HG02938 (cell line): Measurements from ENCODE around the gene ERLEC1.
"Not testable (repeated sequence)": the region's sequence is repeated elsewhere in the genome, so short reads cannot be mapped to it uniquely, and the experiment has no call there.

Experiments
- ATAC-seq: cut with Tn5 transposase; IDR thresholded peaks from one replicate; pipeline ENCODE4 v1.9.1; 2021; ENCODE audit warnings: mild to moderate bottlenecking, moderate library complexity; ENCODE audit not compliant: unreplicated experiment

The ERLEC1 gene

GRCh38 chr2:53828331-53828730, 41.5 kb downstream of the ERLEC1 start:
- no peak for ATAC-seq

GRCh38 chr2:53829273-53829979, 42.6 kb downstream of the ERLEC1 start:
- ATAC-seq, result no peak

- ATAC-seq, result not testable (repeated sequence)
These were observed 43.1 kb downstream of the ERLEC1 start for GRCh38 chr2:53829980-53830290.

- no peak for ATAC-seq
These were observed 53.7 kb downstream of the ERLEC1 start for GRCh38 chr2:53840580-53840979.

GRCh38 chr2:53841651-53842050, 54.8 kb downstream of the ERLEC1 start:
- ATAC-seq, result not testable (repeated sequence)

GRCh38 chr2:53842891-53843290, 56.0 kb downstream of the ERLEC1 start:
- ATAC-seq, result no peak

GRCh38 chr2:53843595-53843994, 56.8 kb downstream of the ERLEC1 start:
- no peak for ATAC-seq

GRCh38 chr2:53848062-53848461, 61.2 kb downstream of the ERLEC1 start:
- no peak for ATAC-seq

GRCh38 chr2:53851052-53851757, 64.4 kb downstream of the ERLEC1 start:
- not testable (repeated sequence) for ATAC-seq

- no peak for ATAC-seq
These were observed 65.7 kb downstream of the ERLEC1 start for GRCh38 chr2:53852532-53852931.

GRCh38 chr2:53854678-53855077, 67.8 kb downstream of the ERLEC1 start:
- ATAC-seq, result peak; percentile 42

- no peak for ATAC-seq
These were observed 69.4 kb downstream of the ERLEC1 start for GRCh38 chr2:53856272-53856671.

GRCh38 chr2:53859206-53860181, 72.7 kb downstream of the ERLEC1 start, which contains the start of gene GPR75:
Gene GPR75 (minus strand): TSS chr2:53859967. CDS start chr2:53854756, 5,211 bp downstream.
- ATAC-seq, result no peak

- no peak for ATAC-seq
These were observed 75.0 kb downstream of the ERLEC1 start for GRCh38 chr2:53861824-53862223.

GRCh38 chr2:53863538-53864227, 76.8 kb downstream of the ERLEC1 start:
- no peak for ATAC-seq

GRCh38 chr2:53865264-53865663, 78.4 kb downstream of the ERLEC1 start:
- no peak for ATAC-seq

- ATAC-seq, result no peak
These were observed 79.1 kb downstream of the ERLEC1 start for GRCh38 chr2:53865962-53866361.

- no peak for ATAC-seq
These were observed 80.3 kb downstream of the ERLEC1 start for GRCh38 chr2:53867169-53867568.

- no peak for ATAC-seq
These were observed 80.9 kb downstream of the ERLEC1 start for GRCh38 chr2:53867773-53868172.
